CD4-positive, alpha-beta T cell treated with Interleukin-17A for 1 hour (primary cell): ENCODE data around the gene TEKTIP1.

ENCODE experiments used
- DNase-seq: peaks from one replicate; pipeline ENCODE4 v3.0.0-alpha.2; 2020

Gene TEKTIP1

DNA sequence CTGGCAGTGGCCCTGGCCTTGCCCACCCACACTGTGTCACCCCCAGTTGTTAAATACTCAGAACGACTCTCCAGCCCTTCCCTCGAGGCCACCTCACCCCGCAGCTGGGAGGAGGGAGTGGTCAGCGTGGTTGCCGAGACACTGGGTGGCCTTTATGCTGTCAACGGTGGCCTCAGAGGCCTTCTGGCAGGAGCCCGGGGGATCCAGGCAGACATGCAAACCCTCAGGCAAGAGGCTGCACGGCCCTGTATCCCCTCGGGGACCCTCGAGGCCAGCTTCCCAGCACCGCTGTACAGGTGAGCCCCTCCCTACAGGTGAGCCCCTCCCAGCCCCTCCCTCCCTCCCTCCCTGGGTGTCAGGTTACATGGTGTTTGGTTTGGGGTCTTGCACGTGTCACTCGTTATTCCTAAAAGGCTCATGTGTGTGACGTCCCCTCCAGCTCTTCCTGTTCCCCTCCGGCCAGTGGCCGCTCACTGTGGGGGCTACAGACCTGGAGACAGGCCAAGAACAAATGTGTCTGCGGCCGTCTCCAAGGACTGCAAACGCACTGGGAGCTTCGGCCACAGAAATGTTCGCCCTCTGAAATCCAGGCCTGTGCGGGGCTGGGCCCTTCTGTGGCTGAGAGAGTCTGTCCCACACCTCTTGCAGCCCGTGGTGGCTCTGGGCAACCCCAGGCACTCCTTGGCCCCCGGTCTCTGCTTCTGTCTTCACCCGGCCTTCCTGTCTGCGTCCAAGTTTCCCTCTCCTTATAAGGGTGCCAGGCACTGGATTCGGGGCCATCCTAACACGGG lies at the start of gene TEKTIP1:
TEKTIP1 (plus strand) TSS at position 210 of the 791 bp plus-strand sequence; CDS start at position 214, 4 bp downstream.
- no peak for DNase-seq

DNA sequence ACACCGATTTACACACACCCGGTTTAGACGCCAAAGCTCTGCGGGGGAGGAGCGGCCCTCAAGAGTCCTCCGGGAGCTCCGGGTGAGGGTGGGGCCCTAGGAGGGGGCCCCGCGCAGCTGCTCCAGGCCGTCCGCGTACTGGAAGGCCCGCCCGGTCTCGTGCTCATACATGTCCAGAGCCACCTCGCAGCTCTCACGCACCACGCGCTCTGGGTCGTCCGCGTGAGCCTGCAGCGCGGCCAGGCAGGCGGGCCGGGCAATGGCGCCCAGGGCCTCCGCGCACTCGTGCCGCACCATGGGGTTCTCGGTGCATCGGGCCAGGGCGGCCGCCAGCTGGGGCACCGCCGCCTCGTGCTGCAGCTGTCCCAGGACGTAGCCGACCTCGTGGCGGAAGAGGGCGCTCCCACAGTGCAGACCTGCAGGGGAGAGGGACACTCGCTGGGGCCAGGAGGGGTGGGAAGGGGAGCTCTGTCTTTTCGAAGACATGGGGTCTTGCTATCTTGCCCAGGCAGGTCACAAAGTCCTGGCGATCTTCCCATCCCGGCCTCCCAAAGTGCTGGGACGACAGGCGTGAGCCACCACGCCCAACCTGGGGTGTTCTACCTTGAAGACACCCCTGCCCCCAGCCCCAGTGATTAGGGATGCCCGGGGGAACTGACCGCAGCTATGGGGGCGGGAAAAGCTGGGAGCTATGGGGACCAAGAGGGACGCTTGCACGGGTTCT lies 47.4 kb upstream of the TEKTIP1 start:
- no peak for DNase-seq

DNA sequence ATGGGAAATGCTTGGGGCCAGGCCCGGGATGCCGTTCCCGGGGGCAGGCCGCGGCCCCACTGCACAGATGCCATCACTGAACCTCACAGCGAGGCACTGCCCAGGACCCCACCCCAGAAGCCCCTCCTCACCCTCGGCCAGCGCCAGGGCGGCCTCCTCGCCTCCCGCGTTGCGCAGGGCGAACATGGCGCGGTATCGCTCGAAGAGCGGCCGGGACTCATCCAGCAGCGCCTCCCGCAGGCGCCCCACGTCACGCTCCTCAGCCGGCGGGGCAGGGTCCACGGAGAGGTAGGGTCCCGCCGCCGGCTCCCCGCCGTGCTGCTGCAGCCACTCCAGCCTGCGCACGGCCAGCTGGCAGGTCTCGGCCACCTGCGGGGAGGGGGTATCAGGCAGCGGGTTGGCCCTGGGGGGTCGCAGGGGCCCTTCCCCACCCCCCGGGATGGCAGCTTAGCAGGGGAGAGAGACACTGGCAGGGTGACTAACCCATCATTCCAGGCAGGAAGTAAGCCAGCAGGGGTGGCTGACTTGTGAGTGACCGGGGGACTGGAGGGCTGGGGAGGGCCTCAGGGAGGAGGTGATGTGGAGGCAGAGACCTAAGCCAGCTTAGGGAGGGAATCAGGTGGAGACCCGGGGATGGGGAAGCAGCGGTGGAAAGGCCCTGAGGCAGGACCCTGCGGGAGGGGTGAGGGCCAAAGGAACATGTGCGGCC lies 46.7 kb upstream of the TEKTIP1 start:
- DNase-seq = no peak

DNA sequence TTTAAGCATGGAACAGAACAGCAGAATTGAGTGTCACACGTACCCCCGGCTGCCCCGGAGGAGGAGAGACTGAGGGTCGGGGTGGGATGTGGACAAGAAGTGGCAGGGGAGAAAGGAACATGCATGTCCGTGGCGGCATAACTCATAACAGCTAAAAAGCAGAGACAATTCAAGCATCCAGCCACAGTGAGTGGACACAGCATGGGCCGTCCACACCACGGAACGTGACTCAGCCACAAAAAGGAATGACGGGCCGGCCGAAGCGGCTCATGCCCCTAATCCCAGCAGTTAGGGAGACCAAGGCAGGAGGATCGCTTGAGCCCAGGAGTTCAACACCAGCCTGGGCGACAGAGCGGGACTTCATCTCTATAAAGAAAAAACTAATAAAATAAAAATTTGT lies 46.1 kb upstream of the TEKTIP1 start:
- no peak for DNase-seq

DNA sequence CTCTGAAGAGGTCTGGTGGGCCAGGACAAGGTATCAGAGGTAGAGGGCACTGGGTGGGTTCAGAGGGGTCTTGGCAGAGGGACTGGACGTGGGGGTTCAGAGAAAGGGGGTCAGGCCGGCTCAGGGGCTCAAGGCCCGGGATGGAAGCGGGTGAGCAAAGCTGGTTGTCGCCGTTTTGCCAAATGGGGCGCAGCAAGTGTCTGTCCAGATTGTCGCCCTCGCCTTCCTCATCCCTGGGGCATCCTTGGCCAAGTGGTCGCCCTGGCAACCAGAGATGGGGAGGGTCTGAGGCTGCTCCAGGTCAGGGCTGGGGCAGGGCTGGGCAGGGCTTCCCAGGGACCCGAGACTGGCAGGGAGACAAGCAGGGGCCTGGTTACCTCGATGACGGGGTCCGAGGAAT lies 45.3 kb upstream of the TEKTIP1 start:
- DNase-seq = no peak

DNA sequence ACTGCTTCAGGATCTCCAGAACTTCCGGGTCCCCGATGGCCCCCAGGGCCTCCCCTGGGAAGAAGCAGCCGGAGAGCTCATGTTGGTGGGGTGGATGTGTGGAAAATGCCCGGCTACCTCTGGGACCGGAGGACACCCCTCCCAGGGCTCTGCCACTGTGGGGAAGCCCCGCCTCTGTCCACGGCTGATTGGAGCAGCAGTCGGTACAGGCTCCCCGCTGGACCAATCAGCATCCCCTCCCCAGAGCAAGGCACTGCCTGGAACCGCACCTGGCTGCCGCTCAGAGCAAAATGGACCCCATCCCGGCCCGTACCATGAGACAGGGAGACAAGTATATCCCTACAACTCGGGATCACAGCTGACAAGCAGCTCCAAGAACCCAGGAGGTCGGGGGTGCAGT lies 44.9 kb upstream of the TEKTIP1 start:
- DNase-seq = peak; percentile 37

DNA sequence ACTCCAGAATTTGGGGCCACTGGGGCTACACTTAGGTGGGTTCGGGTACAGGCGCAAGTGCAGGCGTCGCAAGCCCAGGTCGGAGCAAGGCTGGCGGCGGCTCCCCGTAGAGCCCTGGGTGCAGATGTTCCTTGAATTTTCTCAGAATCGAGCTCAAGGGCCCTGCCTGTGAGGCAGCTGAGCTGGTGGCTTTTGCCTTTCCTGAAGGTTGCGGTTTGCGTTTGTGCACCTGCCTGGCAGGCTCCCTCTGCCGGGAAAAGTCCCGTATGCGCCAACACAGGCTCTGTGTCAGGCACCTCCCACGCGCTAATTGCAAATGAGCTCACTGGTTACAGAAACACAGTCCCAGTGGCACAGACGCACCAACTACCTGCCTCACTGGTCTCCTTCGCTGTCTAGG lies 44.4 kb upstream of the TEKTIP1 start:
- peak; percentile 59 for DNase-seq

DNA sequence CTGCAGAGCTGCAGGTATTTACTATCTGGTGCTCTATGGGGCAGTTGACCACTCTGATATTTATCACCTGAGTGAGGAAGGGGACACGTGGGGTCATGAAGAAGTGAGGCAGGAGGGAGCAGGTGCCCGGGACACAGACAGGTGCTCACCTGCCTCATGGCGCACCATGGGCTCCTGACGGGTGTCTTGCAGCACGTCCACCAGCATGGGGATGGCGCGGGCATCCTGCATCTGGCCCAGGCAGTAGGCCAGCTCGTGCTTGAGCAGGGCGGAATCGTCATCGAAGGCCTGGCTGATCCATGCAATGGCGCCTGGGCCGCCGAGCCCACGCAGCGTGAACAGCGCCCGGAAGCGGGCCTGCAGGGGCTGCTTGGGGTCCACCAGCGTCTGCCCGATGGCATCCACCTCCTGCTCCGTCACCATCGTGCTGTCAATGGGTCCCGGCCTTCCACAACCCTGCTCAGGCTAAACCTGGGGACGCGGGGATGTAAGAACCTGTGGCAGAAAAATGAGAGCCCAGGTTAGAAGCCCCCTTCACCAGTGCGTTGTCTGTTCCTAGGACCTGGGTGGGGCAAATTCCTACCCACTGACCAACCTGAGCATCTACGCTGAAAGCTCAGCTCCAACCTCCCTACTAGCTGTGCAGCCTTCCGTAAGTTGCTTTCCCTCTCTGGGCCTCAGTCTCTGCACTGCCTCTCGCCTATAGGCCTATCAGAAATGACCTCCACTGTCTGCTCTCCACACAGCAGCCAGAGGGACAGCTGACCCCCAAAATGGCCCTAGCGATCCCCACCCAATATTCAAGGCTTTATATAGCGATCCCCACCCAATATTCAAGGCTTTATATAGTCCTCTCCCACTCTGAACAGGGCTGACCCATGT lies 42.3 kb upstream of the TEKTIP1 start:
- DNase-seq = no peak

DNA sequence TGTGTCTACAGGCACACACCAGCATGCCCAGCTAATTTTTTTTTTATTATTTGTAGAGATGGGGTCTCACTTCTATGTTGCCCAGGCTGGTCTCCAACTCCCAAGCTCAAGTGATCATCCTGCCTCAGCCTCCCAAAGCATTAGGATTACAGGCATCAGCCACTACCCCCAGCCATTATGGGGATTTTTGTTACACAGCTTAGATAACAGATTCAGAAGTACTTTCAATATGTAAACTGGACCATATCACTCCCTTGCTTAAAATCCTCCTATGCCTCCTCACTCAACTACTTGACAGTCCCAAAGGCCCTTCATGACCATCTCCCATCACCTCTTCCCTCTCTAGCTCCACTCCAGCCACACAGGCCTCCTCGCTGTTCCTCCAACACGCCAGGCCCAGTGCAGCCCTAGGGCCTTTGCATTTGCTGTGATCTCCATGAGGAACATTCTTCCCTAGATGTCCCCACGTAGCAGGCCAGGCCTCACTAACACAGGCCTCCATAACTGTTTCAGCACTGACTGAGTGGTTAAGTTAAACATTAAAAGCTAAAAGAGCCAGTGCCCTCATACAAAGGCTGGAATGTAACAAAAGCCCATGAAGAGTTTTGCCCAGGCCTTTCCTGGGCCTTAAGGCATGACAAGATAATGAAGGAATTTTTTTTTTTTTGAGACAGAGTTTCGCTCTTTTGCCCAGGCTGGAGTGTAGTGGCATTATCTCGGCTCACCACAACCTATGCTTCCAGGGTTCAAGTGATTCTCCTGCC lies 41.0 kb upstream of the TEKTIP1 start:
- DNase-seq = no peak

DNA sequence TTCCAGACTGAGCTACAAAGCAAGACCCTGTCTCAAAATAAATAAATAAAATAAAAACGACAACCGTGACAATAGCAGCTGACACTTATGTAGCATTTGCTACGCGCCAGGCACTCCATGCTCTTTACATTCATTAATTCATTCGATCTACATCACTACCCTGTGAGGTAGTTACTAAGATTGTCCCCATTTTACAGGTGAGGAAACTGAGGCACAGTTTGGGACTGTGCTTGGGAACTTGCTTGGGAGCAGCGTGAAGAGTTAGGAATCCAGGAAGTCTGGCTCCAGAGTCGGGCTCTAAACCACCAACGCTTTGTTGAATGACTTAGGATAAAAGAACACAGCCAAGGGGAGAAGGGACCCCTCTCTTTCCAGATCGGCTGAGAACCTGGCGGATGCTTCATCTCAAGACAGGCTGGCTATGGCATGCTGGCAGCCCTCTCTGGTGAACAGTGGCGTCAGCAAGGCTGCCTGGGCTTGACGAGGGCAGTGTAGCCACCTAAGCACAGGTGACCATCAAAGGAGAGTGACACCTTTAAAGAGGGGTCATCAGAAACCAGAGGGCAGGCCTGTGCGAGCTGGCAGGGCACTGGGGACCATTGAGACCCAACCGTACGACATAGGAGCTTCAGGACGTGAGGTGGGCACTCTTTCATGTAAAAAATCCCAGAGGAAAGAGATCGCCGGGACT lies 39.1 kb upstream of the TEKTIP1 start:
- DNase-seq = no peak

DNA sequence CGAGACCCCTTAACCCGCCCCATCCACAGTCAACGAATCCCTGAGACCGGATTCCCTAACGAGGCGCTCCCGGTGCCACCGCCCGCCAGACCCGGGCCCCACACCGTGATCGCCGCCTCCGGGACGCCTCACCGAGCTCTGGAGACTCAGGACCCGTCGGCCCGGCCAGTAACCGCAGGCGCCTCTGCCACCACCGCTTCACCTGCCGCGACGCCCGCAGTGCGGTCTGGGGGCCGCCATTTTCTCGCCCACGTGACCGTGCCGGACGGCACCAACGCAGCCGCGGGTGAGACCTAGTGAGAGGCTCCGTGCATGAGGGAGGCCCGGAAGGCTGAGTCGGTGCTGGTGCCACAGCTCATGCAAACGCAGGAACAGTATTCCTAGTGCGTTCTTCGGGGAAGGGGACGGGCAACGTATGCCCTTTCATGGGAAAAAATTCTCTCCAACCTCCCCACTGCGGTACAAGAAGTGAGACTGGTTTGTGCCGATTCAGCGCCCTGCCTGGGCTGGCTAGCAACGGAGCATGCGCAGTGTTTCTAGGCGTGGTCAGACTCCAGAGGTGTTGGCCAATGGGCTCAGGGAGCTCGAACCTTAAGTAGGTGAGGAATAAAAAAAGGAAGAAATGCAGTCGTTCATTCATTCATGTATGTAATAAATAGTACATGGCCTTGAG lies 38.4 kb upstream of the TEKTIP1 start, which contains the start of gene DOHH:
DOHH (minus strand) TSS at position 246 of the 673 bp plus-strand sequence. CDS start 3,860 bp downstream, outside the sequence.
- DNase-seq = peak; percentile 97

DNA sequence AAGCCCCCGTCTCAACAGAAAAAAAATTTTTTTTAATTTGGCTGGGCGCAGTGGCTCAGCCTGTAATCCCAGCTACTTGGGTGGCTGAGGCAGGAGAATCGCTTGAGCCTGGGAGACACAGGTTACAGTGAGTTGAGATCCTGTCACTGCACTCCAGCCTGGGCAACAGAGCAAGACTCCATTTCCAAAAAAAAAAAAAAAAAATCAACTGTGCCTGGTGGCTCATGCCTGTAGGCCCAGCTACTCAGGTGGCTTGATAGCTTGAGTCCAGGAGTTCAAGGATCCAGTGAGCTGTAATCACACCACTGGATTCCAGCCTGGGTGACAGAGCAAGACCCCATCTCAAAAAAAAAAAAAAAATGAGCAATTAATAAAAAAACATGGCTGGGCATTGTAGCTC lies 37.2 kb upstream of the TEKTIP1 start:
- no peak for DNase-seq

DNA sequence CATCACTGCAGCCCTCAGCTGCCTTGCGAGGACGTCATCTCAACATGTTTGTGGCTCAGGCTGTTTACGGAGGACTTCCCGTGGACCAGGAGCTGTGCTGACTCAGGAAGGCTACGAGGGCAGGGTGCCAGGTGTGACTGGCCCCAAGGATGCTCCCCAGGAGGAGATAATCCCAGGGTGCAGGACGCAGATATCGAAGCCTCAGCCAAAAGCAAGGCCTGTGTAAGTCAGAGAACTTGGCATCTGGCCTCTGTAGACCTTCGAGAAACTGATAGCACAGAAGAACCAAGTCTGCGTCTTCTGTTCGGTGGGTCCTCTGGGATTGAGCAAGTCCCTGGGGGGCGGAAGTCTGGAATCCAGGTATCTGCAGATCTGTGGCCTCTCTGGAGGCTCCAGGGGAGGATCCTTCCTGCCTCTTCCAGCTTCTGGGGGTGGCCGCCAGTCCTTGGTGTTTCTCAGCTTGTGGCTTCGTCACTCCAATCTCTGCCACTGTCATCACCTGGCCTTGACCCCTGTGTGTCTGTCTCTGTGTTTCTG lies 35.9 kb upstream of the TEKTIP1 start:
- no peak for DNase-seq

DNA sequence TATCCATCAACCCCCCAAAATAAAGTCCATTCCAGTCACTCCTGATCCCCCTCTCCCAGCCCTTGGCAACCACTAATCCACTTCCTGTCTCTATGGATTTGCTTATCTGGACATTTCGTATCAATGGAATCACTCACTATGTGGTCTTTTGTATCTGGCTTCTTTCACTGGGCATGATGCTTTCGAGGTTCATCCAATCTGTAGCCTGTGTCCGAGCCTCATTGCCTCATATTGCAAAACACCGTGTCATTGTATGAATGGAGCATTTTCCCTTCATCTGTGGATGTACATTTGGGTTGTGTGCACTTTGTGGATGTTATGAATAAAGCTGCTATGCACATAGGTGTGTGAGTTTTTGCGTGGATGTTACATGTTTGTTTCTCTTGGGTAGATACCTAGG lies 34.2 kb upstream of the TEKTIP1 start:
- DNase-seq = no peak

DNA sequence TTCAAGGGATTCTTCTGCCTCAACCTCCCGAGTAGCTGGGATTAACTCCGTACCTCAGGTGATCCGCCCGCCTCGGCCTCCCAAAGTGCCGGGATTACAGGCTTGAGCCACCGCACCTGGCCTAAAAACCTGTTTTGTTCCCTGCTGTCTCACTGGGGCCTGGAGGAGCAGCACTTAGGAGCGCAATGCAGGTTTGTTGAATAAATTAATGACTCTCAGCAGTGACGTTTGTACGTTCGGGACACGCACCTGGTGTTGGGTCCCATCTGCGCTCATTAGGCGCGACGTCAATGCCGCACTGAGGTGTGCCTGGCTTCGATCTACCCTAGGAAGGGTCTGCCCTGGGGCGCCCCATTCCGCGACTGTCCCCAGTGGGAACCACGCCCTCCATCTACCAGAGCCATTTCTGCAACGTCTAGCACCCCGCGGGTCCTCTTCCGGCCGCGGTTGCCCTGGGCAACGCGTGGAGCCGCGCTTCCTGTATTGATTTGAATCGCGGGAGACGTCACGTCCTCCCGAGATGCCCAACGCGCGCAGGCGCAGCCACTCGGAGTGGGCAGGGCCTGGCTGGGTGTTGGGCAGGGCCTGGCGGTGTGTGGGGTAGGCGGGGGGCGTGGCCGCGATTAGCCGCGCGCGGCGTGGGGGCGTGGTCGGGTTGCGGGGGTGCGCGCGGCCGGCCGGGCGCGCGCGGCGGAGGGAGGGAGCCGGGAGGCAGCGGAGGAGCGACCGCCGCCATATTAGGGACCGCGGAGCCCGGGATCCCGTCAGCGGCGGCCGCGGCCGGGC lies 33.2 kb upstream of the TEKTIP1 start, which contains the start of gene FZR1:
FZR1 (plus strand) TSS at position 714 of the 786 bp plus-strand sequence. CDS start 16,679 bp downstream, outside the sequence.
- DNase-seq = peak; percentile 100

DNA sequence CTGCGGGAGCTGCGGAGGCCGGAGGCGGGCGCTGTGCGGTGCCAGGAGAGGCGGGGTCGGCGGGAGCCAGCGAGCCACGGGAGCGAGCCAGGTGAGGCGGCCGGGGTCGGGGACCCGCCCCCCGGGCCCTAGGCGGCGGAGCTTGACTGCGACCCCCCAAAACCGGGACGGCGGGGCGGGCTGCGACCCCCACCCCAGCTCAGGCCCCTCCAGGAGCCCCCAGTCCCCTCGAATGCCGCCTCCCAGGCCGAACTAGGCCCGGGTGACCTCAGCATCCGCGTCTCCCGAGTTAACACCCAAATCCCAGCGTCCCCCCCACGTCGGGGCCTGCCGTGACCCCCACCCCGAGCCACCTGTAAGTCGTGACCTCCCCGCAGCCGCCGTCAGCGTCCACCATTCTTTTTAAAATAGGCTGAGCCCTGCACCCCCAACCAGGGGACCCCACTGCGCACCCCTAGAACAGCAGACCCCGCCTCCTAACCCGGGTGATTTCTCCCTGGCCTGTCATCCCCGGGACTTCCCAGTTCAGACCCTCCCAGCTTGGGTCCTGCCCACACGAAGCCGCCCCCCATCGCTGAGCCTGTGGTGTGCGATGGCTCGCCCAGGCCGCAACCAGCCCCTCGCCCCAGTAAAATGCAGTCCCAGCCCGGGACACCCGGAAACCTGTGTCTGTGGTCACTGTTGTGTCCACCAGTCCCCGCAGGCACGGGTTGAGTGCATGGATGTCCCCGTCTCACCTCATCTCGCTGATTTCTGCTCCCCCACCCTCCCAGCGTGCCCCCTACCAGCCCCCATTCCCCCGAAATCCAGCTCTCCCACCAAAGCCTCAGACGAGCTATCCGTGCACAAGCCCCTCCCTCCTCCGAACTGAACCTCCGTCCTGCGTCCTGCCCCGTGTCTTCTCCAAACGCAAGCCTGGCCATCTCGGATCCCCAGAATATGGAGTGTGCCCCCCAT lies 32.3 kb upstream of the TEKTIP1 start:
- DNase-seq = peak; percentile 68

DNA sequence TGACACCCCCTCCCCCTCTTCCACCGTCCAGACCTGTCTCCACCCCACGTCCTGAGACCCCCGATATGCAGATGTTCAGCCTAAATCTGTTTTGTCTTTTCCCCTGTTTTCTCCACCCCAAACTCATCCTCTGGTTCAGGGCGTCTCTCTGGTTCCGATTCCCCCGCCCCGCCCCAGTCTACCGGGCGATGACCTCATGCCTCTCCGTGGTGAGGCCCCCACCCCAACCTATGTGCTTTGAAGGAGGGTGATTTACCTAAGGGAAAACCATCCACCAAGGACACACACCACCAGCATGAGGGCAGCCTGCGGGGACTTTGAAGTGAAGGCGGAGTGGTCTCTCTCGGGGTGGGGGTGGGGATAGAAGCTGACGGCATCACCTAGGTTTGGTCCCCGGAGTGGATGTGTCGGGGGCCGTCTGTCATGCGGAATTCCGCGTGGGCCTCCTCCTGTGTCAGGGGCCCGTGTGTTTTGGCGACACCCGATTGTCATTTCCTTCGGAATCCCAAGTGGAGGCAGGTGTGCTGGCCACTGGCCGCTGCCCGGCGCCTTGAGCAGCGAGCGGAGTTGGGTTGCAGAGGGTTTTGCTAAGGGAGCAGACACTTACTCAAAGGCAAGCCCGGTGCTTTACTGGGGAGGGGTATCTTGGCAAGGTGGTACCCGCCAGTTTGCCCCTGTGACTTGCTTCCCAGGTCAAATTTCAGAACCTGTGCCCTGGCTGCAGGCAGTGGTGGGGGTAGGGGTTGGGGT lies 31.4 kb upstream of the TEKTIP1 start:
- peak; percentile 64 for DNase-seq
